COR-L47 (cell line): ENCODE measurements around the gene MPRIP.
"Not testable (repeated sequence)": the region's sequence is repeated elsewhere in the genome, so short reads cannot be mapped to it uniquely, and the experiment has no call there.

Experiments
- DNase-seq: peaks from one replicate; lab custom pipeline; 2025; lab: John Stamatoyannopoulos, UW

Gene MPRIP

GRCh38 chr17:17149520-17150447, 107.5 kb downstream of the MPRIP start:
- no peak for DNase-seq

DNA sequence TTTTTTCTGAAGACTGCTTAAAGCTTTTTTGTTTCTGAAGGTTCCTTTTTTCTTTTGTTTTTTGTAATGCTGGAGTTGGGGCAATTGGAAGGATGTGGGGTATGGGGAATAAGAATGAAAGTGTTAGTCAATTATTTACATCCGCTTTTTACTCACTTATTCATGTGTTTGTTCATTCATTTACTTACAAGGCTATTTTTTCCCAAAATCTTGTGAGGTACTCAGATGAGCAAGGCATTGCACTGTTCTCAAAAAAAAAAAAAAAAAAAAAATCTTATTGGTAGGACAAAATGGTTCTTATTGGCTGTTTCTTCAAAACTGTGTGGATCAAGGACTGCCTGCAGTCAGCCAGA, 108.2 kb downstream of the MPRIP start:
- no peak for DNase-seq

GRCh38 chr17:17151055-17151454, 108.8 kb downstream of the MPRIP start:
- DNase-seq, result no peak

- no peak for DNase-seq
These were observed 109.3 kb downstream of the MPRIP start for GRCh38 chr17:17151541-17151940.

DNA sequence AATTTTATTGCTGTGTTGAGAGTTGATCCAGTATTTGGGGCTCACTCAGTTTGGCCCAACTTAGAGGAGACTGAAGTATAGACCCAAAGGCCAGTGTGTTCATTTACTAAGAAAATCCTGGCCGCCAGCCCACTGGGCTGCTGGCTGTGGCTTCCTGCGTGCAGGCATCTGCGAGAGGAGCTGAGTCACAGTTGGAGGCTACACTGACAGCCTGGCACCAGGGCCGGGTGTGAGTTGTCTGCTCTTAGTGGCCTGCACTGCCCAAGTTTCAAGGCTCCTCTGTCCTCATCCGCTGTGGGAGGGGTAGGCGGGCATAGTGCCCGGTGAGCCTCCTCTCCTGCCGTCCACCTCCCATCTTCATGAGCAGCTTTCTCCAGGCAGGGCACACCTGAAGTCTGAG, 109.7 kb downstream of the MPRIP start:
- no peak for DNase-seq

- no peak for DNase-seq
These were observed 110.1 kb downstream of the MPRIP start for GRCh38 chr17:17152385-17152784.

- DNase-seq, result no peak
These were observed 110.8 kb downstream of the MPRIP start for GRCh38 chr17:17153071-17153470.

GRCh38 chr17:17153709-17154108, 111.5 kb downstream of the MPRIP start:
- DNase-seq, result no peak

- no peak for DNase-seq
These were observed 112.3 kb downstream of the MPRIP start for GRCh38 chr17:17154556-17154955.

- DNase-seq, result no peak
These were observed 112.7 kb downstream of the MPRIP start for GRCh38 chr17:17154981-17155380.

GRCh38 chr17:17155568-17155967, 113.3 kb downstream of the MPRIP start:
- no peak for DNase-seq

DNA sequence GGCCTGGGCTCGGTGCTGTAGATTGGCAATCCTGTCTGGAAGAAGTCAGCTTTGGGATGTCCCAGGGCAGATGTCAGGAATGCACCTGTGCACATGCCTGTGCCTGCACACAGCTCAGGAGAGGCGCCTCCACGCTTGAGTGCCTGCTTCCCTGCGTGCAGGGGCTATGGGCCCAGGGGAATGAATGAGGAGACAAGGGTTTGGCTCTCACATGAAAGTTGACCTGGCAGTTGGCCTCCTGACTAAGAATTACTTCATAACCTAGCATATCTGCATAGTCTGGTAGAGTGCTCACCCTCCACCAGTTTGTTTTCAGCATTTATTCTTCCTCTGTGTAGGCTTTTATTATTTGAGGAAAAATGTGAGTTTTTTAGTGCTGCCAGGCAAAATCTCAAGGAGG, 113.8 kb downstream of the MPRIP start:
- no peak for DNase-seq

DNA sequence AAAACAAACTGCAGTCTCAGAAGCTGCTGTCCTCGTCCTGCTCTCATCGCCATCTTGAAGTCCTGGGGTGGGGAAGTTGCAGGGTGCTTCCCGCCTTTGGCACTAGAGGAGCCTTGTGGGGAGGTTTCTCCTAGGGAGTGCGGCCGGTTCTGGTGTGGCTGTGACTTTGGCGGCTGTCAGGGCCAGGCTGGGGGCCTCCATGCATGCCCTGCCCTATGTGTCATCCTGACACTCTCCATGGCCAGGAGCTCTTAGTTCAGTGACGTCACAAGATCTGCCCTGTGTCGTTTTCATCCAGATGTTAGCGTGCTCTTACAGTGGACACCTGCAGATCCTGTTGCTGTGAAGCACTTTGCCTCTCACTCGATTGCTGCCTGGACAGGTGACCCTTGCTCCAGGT, 114.3 kb downstream of the MPRIP start:
- DNase-seq, result no peak

GRCh38 chr17:17157041-17157440, 114.8 kb downstream of the MPRIP start:
- DNase-seq, result no peak

DNA sequence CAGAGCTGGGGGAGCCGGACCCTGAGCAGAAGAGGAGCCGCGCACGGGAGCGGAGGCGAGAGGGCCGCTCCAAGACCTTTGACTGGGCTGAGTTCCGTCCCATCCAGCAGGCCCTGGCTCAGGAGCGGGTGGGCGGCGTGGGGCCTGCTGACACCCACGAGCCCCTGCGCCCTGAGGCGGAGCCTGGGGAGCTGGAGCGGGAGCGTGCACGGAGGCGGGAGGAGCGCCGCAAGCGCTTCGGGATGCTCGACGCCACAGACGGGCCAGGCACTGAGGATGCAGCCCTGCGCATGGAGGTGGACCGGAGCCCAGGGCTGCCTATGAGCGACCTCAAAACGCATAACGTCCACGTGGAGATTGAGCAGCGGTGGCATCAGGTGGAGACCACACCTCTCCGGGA, 116.2 kb downstream of the MPRIP start:
- not testable (repeated sequence) for DNase-seq

GRCh38 chr17:17159571-17159970, 117.3 kb downstream of the MPRIP start:
- DNase-seq, result no peak

DNA sequence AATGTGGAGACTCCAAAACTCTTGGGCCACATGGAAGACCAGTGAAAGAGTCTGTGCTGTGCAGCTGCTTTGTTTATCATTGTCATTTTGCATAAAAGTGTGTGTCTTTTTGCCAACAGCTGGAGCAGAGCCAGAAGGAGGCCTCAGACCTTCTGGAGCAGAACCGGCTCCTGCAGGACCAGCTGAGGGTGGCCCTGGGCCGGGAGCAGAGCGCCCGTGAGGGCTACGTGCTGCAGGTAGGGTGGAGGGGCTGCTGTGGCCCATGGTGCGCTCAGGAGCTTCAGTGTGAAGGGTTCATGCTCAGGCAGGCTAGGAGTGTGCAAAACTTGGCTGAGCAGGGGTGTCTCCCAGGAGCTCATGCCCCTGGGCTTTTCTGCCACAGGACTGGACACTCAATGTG, 118.9 kb downstream of the MPRIP start:
- no peak for DNase-seq

DNA sequence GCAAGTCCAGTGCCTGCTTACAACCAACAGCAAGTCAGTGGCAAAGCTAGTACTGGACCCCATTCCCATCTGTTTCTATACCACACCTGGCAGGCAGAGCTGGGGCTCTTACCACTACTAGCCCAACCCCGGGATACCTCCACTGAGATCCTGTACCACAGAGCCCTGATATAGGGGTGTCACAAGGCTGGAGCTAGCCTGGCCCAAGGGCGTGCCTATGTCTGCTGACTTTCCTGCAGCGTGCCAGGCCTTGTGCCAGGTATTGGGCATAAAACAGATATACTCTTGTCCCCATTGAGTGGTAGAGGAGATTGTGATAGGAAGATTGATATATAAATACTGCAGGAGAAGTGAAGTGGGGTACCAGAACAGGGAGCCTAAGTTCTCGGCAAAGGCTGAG, 119.5 kb downstream of the MPRIP start:
- DNase-seq, result no peak

GRCh38 chr17:17164156-17164555, 121.9 kb downstream of the MPRIP start:
- no peak for DNase-seq

- no peak for DNase-seq
These were observed 122.4 kb downstream of the MPRIP start for GRCh38 chr17:17164676-17165075.

DNA sequence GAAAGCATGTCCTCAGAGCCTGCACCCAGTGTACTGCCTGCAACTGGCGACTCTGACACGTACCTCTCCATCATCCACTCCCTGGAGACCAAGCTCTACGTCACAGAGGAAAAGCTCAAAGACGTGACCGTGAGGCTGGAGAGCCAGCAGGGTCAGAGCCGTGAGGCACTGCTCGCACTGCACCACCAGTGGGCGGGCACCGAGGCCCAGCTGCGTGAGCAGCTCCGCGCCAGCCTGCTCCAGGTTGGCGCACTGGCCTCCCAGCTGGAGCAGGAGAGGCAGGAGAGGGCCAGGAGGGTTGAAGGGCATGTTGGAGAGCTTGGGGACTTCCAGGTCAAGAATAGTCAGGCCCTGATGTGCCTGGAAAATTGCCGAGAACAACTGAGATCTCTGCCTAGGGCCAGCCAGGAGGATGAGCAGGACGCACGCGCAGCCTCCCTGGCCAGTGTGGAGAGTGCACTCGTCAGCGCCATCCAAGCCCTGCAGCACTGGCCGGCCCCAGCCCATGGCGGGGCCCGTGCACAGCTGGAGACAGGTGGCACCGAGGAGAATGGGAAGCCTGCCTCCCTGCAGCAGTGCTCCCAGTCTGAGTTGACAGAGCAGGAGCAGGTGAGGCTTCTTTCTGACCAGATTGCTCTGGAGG, 123.5 kb downstream of the MPRIP start:
- DNase-seq, result no peak

- no peak for DNase-seq
These were observed 124.2 kb downstream of the MPRIP start for GRCh38 chr17:17166446-17166845.

DNA sequence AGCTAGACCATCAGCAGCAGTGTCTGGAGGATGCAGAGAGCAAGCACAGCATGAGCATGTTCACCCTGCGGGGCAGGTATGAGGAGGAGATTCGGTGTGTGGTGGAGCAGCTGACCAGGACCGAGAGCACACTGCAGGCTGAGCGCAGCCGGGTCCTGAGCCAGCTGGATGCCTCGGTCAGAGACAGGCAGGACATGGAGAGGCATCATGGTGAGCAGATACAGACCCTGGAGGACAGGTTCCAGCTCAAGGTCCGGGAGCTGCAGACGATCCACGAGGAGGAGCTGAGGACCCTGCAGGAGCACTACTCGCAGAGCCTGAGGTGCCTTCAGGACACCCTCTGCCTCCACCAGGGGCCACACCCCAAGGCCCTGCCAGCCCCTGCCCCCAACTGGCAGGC, 125.1 kb downstream of the MPRIP start:
- DNase-seq, result no peak

GRCh38 chr17:17167986-17168385, 125.7 kb downstream of the MPRIP start:
- DNase-seq, result no peak
